AG09309 (cell line): ENCODE data around the gene NAA15.
A peak's percentile ranks its signal among the peaks of the same experiment; 100 is the strongest.

ENCODE experiments used
- DNase-seq: peaks from one replicate; pipeline ENCODE4 v3.0.0-alpha.2; 2010; ENCODE audit warnings: low read depth
- H3K4me3 ChIP-seq: 2 replicates; pipeline ENCODE4 v1.5.1; 2011; ENCODE audit warnings: mild to moderate bottlenecking, low read depth, low read length, moderate library complexity; ENCODE audit not compliant: control insufficient read depth
- TF ChIP-seq, protein P1 (sequence below): IDR thresholded peaks from 2 replicates; pipeline ENCODE4 v1.5.1; 2011; ENCODE audit warnings: mild to moderate bottlenecking, low read depth, low read length, inconsistent platforms; ENCODE audit not compliant: insufficient read depth, control insufficient read depth; ENCODE audit errors: missing control alignments

Gene NAA15

DNA sequence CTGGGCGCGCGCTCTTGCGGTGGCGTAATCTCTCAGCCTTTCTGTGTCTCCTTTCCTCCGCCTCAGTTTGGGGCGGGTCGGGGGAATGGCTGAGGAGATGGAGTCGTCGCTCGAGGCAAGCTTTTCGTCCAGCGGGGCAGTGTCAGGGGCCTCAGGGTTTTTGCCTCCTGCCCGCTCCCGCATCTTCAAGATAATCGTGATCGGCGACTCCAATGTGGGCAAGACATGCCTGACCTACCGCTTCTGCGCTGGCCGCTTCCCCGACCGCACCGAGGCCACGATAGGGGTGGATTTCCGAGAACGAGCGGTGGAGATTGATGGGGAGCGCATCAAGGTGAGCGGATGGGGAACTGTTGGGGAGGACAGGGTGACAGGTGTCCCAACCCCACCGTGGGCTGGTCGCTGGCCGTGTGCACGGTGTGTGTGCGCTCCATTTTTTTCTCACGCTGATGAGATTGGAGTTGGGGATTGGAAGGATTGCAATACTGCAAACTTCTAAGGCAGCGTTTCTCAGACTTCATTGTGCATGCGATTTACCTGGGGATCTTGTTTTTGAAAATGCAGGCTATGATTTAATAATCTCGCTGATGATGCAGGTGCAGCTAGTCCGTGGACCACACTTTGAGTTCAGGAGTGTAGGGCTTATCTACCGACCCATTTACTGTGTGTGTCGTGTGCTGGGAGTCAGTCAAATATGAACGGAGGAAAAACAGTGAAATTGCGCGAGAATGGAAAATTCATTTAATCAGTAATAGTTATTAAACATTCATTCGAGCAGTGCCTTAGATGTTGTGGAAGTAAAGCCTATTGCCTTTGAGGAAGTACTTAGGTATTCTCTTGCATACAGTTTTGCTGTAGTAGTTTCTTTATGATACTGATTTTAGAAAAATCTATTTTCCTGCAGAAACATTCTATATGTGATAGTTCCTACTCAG, 153.1 kb downstream of the NAA15 start, which contains the start of gene RAB33B:
Gene RAB33B (plus strand): TSS at position 11 of the 935 bp plus-strand sequence. CDS start 75 bp downstream, at position 86.
- peak within 1 kb of the TSS; percentile 93 for H3K4me3 ChIP-seq
- TF ChIP-seq, protein P1, sequence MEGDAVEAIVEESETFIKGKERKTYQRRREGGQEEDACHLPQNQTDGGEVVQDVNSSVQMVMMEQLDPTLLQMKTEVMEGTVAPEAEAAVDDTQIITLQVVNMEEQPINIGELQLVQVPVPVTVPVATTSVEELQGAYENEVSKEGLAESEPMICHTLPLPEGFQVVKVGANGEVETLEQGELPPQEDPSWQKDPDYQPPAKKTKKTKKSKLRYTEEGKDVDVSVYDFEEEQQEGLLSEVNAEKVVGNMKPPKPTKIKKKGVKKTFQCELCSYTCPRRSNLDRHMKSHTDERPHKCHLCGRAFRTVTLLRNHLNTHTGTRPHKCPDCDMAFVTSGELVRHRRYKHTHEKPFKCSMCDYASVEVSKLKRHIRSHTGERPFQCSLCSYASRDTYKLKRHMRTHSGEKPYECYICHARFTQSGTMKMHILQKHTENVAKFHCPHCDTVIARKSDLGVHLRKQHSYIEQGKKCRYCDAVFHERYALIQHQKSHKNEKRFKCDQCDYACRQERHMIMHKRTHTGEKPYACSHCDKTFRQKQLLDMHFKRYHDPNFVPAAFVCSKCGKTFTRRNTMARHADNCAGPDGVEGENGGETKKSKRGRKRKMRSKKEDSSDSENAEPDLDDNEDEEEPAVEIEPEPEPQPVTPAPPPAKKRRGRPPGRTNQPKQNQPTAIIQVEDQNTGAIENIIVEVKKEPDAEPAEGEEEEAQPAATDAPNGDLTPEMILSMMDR, result no peak
- peak; percentile 61 for DNase-seq

DNA sequence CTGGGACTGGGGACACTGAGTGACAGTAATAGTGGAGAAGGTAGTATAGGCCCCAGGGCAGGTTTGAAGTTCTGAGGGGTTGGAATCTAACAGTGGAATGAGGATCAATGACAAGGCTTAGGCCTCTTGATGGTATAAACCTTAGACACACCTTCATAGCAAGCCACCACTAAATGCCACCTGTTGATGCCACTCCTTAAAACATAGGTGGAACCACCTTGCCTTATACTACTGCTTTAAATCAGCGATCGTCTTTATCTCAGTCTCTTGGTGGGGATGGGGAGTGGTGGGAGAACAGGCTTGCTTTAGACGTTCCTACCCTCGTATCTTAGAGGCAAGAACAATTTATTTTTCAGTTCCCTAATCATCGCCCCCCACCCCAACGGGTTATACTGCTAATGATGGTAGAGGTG, 153.8 kb downstream of the NAA15 start:
- H3K4me3 ChIP-seq, result peak overlapping the region; percentile 93
- no peak for DNase-seq
- TF ChIP-seq, protein P1, result no peak

DNA sequence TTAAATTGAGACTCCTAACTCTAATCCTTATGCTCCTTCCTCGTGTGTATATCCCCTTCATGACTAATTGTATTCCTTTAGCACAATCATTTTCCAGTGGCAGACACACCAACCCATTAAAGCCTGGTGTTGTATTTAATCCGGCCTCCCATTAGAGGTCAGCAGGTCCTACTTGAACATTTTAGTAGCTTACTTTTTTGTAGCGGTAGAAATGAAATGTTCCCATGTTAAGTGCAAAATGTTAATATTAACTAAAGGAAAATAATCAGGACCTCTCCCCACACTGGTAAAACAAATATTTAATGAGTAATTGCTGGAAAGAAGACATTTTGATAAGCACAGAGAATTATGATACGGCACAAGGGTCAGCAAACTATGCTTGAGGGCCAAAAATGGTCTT, 156.0 kb downstream of the NAA15 start:
- TF ChIP-seq, protein P1, result no peak
- no peak overlapping the region for H3K4me3 ChIP-seq
- DNase-seq, result no peak

DNA sequence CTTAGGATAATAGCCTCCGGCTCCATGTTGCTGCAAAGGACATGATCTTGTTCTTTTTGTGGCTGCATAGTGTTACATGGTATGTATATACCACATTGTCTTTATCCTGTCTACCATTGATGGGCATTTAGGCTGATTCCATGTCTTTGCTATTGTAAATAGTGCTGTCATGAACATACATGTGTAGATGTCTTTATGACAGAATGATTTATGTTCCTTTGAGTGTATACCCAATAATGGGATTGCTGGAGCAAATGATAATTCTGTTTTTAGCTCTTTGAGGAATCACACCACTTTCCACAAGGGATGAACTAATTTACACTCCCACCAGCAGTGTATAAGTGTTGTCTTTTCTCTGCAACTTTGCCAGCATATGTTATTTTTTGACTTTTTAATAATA, 157.2 kb downstream of the NAA15 start:
- TF ChIP-seq, protein P1, result no peak
- no peak overlapping the region for H3K4me3 ChIP-seq
- no peak for DNase-seq

DNA sequence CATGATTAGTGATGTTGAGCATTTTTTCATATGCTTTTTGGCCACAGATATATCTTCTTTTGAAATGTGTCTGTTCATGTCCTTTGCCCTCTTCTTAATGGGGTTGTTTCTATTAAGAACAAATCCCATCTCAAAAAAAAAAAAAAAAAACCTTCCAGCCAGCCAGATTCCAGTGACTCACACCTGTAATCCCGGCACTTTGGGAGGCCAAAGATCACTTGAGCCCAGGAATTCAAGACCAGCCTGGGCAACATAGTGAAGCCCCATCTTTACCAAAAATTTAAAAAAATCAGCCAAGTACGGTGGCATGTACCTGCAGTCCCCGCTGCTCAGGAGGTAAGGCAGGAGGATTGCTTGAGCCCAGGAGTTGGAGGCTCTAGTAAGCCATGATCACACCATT, 157.7 kb downstream of the NAA15 start:
- DNase-seq, result no peak
- TF ChIP-seq, protein P1, result no peak
- no peak overlapping the region for H3K4me3 ChIP-seq

DNA sequence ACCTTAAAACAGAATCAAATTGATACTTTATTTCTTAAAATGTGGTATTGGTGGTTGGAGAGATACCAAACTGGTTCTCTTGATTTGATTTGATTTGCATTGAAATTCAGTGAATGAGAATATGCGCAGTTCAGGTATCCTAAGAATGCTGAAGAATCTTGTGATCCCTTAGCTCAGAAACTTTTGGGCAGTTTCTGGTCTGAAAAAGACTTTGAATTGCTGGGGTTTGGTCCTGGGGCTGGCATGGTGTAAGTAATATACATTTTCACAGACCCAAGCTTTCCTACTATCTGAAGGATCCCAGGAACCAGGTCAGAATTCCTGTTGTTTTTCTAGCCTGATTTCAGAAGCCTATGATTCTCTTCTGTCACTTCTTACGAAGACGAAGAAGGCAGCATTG, 159.3 kb downstream of the NAA15 start:
- no peak for DNase-seq
- TF ChIP-seq, protein P1, result no peak
- H3K4me3 ChIP-seq, result no peak overlapping the region
